Ascending aorta (tissue), 2 donors: ENCODE measurements around the gene IL18BP. TPM values are rescaled to one million over a fixed set of nuclear protein-coding genes. Genes with fewer than 3 reads are reported as not detected.

Source experiments
- DNase-seq, 2 donors: peaks; one replicate each; pipeline ENCODE4 v3.0.0-alpha.2; 2019; ENCODE audit warnings: low spot score in 2 of 2
- H3K27ac ChIP-seq, 2 donors: fragments of 200-600 bp; sonication (generic); one replicate each; pipeline ENCODE4 v1.5.1; 2016 to 2017; ENCODE audit warnings: mild to moderate bottlenecking in 1 of 2
- H3K27me3 ChIP-seq: fragments of 200-600 bp; sonication (generic); one replicate; pipeline ENCODE4 v1.5.1; 2017
- H3K36me3 ChIP-seq, 2 donors: fragments of 200-600 bp; sonication (generic); one replicate each; pipeline ENCODE4 v1.5.1; 2016
- H3K4me1 ChIP-seq, 2 donors: fragments of 200-600 bp; sonication (generic); one replicate each; pipeline ENCODE4 v1.5.1; 2016 to 2017; ENCODE audit warnings: mild to moderate bottlenecking in 1 of 2
- H3K4me3 ChIP-seq, 2 donors: fragments of 200-600 bp; sonication (generic); one replicate each; pipeline ENCODE4 v1.5.1; 2016 to 2017; ENCODE audit warnings: mild to moderate bottlenecking in 1 of 2
- H3K9me3 ChIP-seq, 2 donors: fragments of 200-600 bp; sonication (generic); one replicate each; pipeline ENCODE4 v1.5.1; 2016
- CTCF ChIP-seq, 3 experiments: fragments of 200-600 bp in 2 of 3; fragments of 450-650 bp in 1 of 3; sonication (generic) in 2 of 3; IDR thresholded peaks; one replicate each; pipeline ENCODE4 v1.5.1; 2016 to 2019; ENCODE audit warnings: antibody characterized with exemption in 3 of 3, mild to moderate bottlenecking in 1 of 3, moderate library complexity in 1 of 3
- intact Hi-C: fragments of 100-400 bp; cut with DNase I; formaldehyde crosslinking; loops from one replicate; pipeline ENCODE4 v1.15.1; 2023
- total RNA-seq: library from RNA; depleted of rRNA; stranded (reverse); fragments of >200 nt; gene quantifications from one replicate; pipeline ENCODE4 v1.1.0, GENCODE V29; 2016

The IL18BP gene
- total RNA-seq, 1 donor from 2014 or later: 5.0 TPM

- Histone ChIP-seq H3K27ac (peak overlapping the region; percentile 59 to 67), H3K4me1 (peaks cover 8% of the 10 kb centered on the region in 2 donors), H3K4me3 (peak overlapping the region; percentile 7 to 45), H3K27me3 (no peaks in the 10 kb centered on the region), H3K36me3 (peaks cover 44 to 54% of the 10 kb centered on the region in 2 donors), H3K9me3 (no peaks in the 10 kb centered on the region)
- DNase-seq: peak in 1 of 2 donors; percentile 64
- no peak for TF ChIP-seq CTCF (IDR thresholded peaks at IDR 0.05)
- intact Hi-C loops: no loop called here
Measured at GRCh38 chr11:71999798-72000197, 1.1 kb downstream of the IL18BP start.

- peaks cover 46 to 59% of the 10 kb centered on the region in 2 donors for H3K36me3 ChIP-seq
- no peaks in the 10 kb centered on the region for H3K9me3 ChIP-seq
- H3K4me3 ChIP-seq: no peak overlapping the region
- peak overlapping the region; percentile 59 to 67 for H3K27ac ChIP-seq
- TF ChIP-seq CTCF (IDR thresholded peaks at IDR 0.05): no peak
- no peaks in the 10 kb centered on the region for H3K27me3 ChIP-seq
- H3K4me1 ChIP-seq: peaks cover 8% of the 10 kb centered on the region in 2 donors
- intact Hi-C loops: no loop called here
- peak in 1 of 2 donors; percentile 54 for DNase-seq
Measured at GRCh38 chr11:72000202-72000867, 1.6 kb downstream of the IL18BP start.

- H3K27ac ChIP-seq: peak overlapping the region in 1 of 2 donors; percentile 5
- H3K36me3 ChIP-seq: peaks cover 48 to 59% of the 10 kb centered on the region in 2 donors
- H3K4me3 ChIP-seq: no peak overlapping the region
- intact Hi-C loops: no loop called here
- no peaks in the 10 kb centered on the region for H3K27me3 ChIP-seq
- H3K9me3 ChIP-seq: no peaks in the 10 kb centered on the region
- H3K4me1 ChIP-seq: peaks cover 8% of the 10 kb centered on the region in 2 donors
- peak in 1 of 2 donors; percentile 58 for DNase-seq
- TF ChIP-seq CTCF (IDR thresholded peaks at IDR 0.05): no peak
Measured at GRCh38 chr11:72001285-72001684, 2.6 kb downstream of the IL18BP start.

GRCh38 chr11:72001834-72002591 is 3.3 kb downstream of the IL18BP start:
- Histone ChIP-seq H3K27me3 (no peaks in the 10 kb centered on the region), H3K27ac (peak overlapping the region in 1 of 2 donors; percentile 5), H3K9me3 (no peaks in the 10 kb centered on the region), H3K36me3 (peaks cover 56 to 60% of the 10 kb centered on the region in 2 donors), H3K4me1 (peaks cover 8% of the 10 kb centered on the region in 2 donors), H3K4me3 (no peak overlapping the region)
- peak in 1 of 2 donors; percentile 54 for DNase-seq
- intact Hi-C loops: no loop called here
- no peak for TF ChIP-seq CTCF (IDR thresholded peaks at IDR 0.05)

GRCh38 chr11:72002841-72003775 is 4.4 kb downstream of the IL18BP start:
- no peak for TF ChIP-seq CTCF (IDR thresholded peaks at IDR 0.05)
- Histone ChIP-seq H3K27ac (no peak overlapping the region), H3K36me3 (peaks cover 67 to 70% of the 10 kb centered on the region in 2 donors), H3K4me3 (no peak overlapping the region), H3K9me3 (no peaks in the 10 kb centered on the region), H3K4me1 (peaks cover 8% of the 10 kb centered on the region in 2 donors), H3K27me3 (no peaks in the 10 kb centered on the region)
- intact Hi-C loops: no loop called here
- DNase-seq: peak in 1 of 2 donors; percentile 43
